ENCODE measurements around the gene CDK6.

GRCh38 chr7:92698237-92698841, 138.0 kb downstream of the CDK6 start:
- TF ChIP-seq, protein P1, sequence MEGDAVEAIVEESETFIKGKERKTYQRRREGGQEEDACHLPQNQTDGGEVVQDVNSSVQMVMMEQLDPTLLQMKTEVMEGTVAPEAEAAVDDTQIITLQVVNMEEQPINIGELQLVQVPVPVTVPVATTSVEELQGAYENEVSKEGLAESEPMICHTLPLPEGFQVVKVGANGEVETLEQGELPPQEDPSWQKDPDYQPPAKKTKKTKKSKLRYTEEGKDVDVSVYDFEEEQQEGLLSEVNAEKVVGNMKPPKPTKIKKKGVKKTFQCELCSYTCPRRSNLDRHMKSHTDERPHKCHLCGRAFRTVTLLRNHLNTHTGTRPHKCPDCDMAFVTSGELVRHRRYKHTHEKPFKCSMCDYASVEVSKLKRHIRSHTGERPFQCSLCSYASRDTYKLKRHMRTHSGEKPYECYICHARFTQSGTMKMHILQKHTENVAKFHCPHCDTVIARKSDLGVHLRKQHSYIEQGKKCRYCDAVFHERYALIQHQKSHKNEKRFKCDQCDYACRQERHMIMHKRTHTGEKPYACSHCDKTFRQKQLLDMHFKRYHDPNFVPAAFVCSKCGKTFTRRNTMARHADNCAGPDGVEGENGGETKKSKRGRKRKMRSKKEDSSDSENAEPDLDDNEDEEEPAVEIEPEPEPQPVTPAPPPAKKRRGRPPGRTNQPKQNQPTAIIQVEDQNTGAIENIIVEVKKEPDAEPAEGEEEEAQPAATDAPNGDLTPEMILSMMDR (IDR thresholded peaks at IDR 0.05): peak in 2 of 4 experiments; percentile 23 to 31
- TF ChIP-seq POLR2A (IDR thresholded peaks at IDR 0.05) (no peak), POLR2AphosphoS5 (IDR thresholded peaks at IDR 0.05) (no peak)

Measured in gastroesophageal sphincter (tissue), 3 donors.